Astrocyte (in vitro differentiated cells and primary cell): ENCODE measurements around the gene PPP2R3C.

Experiments used
- CTCF ChIP-seq: IDR thresholded peaks from 2 replicates; pipeline ENCODE4 v1.5.1; 2011; ENCODE audit warnings: low read depth, mild to moderate bottlenecking, inconsistent platforms, low read length, moderate library complexity; ENCODE audit not compliant: insufficient read depth
- EZH2 ChIP-seq: IDR thresholded peaks from 2 replicates; pipeline ENCODE4 v1.6.1; 2012; ENCODE audit warnings: mild to moderate bottlenecking, low read length, inconsistent platforms; ENCODE audit not compliant: insufficient read depth

GRCh38 chr14:35047976-35048513 lies 73.7 kb downstream of the PPP2R3C start:
- TF ChIP-seq CTCF (no peak), EZH2 (no peak)
